ENCODE data around the gene TRMT1. TPM values are rescaled to one million over a fixed set of nuclear protein-coding genes. Genes with fewer than 3 reads are reported as not detected.

The TRMT1 gene
- total RNA-seq, 2 donors from 2014 or later = 66.4 to 83.2 TPM

DNA sequence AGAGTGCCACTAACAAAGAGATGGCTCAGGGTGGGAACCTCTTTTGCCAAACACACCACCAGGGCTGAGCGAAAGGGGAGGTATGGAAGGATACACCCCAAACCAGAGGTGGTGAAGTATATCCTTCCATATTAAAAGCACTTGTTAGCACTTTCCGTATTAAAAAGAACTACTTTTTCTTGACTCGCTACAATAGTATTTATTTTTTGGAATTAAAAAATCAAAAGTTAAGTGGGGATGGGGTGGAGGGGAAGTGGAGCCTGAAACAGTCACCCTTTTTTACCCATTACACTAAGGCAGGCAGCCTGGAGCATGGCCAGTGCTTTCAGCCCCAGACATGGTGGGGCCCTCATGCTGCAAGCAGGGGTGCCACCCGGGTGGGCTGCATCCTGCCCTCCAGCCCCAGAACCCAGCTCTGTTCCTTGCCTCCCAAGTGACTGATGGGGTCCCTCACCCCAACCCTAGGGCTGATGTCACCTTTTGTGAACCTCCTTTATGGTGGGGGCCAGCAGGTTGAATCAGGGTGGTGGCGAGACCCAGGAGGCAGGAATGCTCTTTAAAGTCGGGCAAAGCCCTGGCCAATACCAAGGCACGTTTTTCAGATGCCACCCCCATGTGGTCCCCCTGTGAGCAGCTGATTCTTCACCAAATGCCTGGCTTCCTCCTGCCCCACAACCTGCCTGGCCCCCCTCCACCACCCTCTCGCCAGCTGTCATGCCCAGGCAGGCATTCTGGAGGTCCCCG, 44.9 kb downstream of the TRMT1 start:
- no peak overlapping the region for H3K4me3 Mint-ChIP-seq
- no peak for ATAC-seq (replicated peaks)
- no peaks in the 10 kb centered on the region for H3K4me1 Mint-ChIP-seq
- no peak overlapping the region for H3K27ac Mint-ChIP-seq
- no peaks in the 10 kb centered on the region for H3K9me3 Mint-ChIP-seq
- peaks cover 11% of the 10 kb centered on the region for H3K27me3 Mint-ChIP-seq
- H3K36me3 Mint-ChIP-seq (ENCODE audit: low read depth) = no peaks in the 10 kb centered on the region

DNA sequence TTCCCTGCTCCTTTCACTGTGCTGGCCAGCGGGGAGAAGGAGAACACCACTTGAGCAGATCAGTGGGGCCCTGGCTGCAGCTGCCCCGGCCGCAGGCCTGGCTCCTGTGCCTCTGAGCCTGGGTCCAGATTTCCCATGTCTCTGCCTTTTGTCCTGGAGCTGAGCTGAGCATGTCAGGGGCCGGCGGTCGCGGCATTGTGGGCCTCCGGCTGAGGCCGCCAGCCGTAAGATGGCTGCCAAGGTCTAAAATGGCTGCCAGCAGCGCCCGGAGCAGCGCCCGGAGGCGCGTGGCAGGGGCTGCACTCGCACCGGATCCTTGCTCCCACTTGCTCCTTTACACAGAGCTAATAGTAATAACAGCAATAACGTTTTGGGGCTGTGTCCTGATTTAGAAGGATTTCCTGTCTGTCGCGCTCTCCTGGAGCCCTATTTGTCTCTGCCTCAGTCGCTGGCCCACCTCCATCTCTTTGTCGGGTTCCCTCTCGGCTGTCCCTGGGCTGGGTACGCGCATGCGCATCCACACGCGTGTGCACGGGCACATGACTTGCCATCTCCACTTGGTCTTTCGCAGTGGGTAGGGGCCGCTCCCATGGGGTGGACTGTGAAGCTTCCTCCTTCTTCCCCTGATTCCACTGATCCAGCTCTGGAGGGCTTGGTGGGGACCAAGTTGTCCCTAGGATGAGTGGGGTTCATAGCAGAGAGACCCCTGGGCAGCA, 46.0 kb downstream of the TRMT1 start:
- ATAC-seq (replicated peaks) = no peak
- H3K27me3 Mint-ChIP-seq = peaks cover 11% of the 10 kb centered on the region
- no peaks in the 10 kb centered on the region for H3K36me3 Mint-ChIP-seq (ENCODE audit: low read depth)
- H3K4me1 Mint-ChIP-seq = no peaks in the 10 kb centered on the region
- no peaks in the 10 kb centered on the region for H3K9me3 Mint-ChIP-seq
- no peak overlapping the region for H3K4me3 Mint-ChIP-seq
- H3K27ac Mint-ChIP-seq = no peak overlapping the region

DNA sequence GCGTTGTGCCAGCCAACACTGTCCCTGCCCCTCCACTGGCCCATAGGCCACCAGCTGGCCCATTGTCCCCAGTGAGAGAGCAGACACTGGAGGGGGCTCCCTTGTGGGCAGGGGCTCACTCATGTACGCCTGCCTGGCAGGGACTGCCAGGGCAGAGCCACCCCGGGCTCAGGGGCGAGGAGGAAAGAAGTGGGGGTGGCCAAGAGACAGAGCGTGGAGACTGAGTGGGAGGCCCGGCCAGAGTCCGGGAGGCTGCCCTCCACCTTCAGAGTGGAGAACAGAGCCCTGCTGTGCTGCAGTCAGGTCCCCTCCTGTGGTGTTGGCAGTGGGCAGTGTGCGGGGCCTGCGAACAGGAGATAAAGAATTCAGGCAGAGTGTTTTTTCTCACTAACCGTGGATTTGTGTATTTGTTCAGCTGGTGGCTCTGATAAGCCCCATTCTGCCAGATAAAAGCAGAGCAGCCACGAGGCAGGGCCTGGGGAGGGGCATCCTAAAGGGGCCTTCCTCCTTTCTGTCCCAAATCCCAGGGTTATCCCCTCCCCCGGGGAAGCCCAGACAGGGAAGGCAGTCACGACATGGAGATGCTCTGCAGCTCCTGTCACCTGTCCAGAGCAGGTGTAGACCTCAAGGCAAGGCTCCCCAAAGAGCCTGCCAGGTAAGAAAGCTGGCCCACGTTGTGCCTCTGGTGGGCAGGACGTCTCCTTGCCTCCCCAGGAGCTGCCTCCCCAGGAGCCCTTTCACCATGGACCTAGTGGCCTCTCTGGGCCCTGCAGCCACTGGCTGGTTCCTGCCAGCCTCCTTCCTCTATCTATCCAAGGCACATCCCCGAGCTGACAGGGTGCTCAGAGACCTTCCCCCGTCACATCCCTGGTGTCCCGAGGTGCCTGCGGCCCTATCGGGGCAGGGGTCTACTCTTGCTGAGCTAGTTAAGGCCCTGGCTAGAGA, 46.9 kb downstream of the TRMT1 start:
- ATAC-seq (replicated peaks) = no peak

DNA sequence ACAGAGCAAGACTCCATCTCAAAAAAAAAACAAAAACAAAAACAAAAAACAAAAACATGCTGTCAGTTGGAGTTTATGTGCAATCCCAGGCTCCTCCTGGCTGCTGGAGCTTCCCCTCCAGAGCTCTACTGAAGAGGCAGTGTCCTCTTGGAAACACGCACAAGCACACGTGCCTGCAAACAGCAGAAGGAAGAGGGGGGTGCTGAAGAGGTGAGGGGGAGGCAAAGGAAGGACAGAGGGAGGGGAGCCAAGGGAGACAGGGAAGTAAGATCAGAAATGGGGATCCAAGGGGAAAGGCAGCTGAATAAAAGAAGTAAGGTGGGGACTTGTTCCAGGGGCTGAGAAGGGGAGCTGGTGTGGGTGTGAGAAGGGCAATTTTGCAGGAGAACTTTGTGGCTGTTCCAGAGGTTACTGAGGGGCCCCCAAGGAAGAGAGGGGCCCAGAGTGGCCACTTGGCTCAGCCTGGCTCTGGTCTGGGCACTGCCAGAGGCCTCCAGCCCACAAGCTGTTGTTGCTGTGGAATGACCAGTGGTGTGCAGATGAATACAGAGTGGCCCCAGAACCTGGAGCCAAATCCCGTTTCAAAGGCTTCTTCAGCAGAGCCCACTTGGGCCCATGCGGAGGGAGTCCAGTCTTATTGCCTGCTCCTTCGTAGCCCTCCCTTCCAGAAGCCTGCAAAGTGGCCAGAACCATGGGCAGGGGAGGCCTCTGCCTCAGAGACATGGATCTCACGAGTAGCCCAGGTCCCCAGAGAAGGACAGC, 48.3 kb downstream of the TRMT1 start:
- no peak for ATAC-seq (replicated peaks)
- no peak overlapping the region for H3K4me3 Mint-ChIP-seq
- H3K27ac Mint-ChIP-seq = no peak overlapping the region
- no peaks in the 10 kb centered on the region for H3K4me1 Mint-ChIP-seq
- H3K27me3 Mint-ChIP-seq = peaks cover 15% of the 10 kb centered on the region
- no peaks in the 10 kb centered on the region for H3K36me3 Mint-ChIP-seq (ENCODE audit: low read depth)
- H3K9me3 Mint-ChIP-seq = no peaks in the 10 kb centered on the region

More for the DNA sequence above, 46.9 kb downstream of the TRMT1 start:
- H3K4me1 Mint-ChIP-seq = no peaks in the 10 kb centered on the region
- H3K9me3 Mint-ChIP-seq = no peaks in the 10 kb centered on the region
- H3K27ac Mint-ChIP-seq = no peak overlapping the region
- peaks cover 11% of the 10 kb centered on the region for H3K27me3 Mint-ChIP-seq
- no peak overlapping the region for H3K4me3 Mint-ChIP-seq
- H3K36me3 Mint-ChIP-seq (ENCODE audit: low read depth) = no peaks in the 10 kb centered on the region

DNA sequence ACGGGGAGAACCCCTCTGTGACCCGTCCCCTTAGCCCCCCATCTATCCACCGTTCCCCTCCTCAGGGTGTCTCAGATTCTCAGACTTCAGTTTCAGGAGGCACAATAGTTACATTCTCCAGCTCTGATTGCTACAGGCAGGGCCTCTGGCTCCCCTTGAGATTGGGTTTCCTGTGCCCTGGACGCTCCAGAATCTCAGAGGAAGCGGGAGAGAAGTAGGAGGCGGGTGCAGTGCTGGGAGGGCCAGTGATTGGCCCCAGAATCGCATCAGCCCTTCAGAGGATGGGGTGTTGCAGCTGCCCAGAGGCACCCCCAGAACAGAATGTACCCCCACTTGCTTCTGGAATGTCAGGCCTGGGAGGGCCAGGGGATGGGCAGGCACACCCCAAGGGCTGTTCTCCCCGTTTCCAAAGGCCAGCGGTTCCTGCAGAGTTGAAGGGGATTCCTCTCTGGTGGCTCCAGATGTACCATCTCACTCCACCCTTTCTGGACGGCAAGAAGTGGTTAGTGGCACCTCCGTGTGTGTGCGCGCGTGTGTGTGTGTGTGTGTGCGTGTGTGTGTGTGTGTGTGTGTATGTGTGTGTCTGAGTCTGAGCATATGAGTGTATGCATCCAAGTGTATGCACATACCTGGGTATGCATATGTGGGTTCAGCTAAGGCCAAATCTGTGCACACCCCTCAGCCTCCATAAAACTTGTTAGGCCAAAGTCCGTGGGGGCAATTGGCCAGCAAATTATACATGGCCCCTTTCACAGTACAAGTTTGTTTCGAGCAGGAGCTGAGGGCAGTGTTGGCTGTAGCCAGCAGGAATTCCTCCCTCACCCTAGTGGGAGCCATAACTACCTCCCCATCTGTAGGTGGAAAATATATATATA, 49.4 kb downstream of the TRMT1 start:
- Mint-ChIP-seq H3K27ac (no peak overlapping the region), H3K36me3 (ENCODE audit: low read depth) (no peaks in the 10 kb centered on the region), H3K27me3 (peaks cover 16% of the 10 kb centered on the region), H3K4me3 (no peak overlapping the region), H3K4me1 (no peaks in the 10 kb centered on the region), H3K9me3 (no peaks in the 10 kb centered on the region)
- ATAC-seq (replicated peaks) = no peak

DNA sequence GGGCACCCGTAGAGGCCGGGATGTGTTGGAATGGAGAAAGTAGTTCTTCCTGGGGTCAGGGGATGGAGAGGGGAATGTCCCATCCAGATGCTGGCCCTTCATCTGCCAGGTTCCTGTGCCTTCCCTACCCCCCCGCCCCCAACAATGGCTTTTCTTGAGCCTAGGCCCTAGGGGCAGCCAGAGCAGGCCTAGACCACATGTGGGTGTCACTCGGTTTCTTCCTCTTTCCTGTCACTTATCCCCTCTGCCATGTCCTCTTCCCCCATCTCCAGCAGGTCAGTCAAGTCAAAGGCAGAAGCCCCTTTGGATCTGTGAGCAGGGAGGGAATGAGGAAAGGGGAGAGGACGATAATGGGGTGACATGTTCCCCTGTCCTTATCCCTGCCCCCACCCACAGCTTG, 50.3 kb downstream of the TRMT1 start:
- no peaks in the 10 kb centered on the region for H3K36me3 Mint-ChIP-seq (ENCODE audit: low read depth)
- H3K27me3 Mint-ChIP-seq = peaks cover 20% of the 10 kb centered on the region
- no peak for ATAC-seq (replicated peaks)
- H3K4me1 Mint-ChIP-seq = no peaks in the 10 kb centered on the region
- H3K9me3 Mint-ChIP-seq = no peaks in the 10 kb centered on the region
- no peak overlapping the region for H3K4me3 Mint-ChIP-seq
- no peak overlapping the region for H3K27ac Mint-ChIP-seq

DNA sequence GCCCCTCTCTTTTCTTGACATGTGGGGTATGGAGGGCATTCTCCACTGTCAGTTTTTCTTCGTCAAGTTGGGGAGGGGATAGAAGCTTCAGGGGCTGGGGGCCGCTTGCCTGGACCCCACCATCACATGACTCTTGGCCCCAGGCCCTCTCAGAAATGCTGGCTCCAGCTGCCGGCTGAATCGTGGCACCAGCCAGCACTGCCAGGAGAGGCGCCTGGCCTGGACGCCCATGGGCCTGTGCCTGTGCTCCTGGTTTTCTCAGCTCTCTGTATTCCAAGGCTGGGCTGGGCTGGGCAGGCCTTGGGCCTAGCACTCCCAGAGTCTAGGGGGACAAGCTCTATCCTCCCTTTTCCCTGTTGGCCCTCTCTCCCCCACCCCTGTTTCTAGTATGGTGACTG, 52.4 kb downstream of the TRMT1 start:
- Mint-ChIP-seq H3K27ac (no peak overlapping the region), H3K36me3 (ENCODE audit: low read depth) (no peaks in the 10 kb centered on the region), H3K4me1 (no peaks in the 10 kb centered on the region), H3K27me3 (peaks cover 21% of the 10 kb centered on the region), H3K4me3 (no peak overlapping the region), H3K9me3 (no peaks in the 10 kb centered on the region)
- no peak for ATAC-seq (replicated peaks)

DNA sequence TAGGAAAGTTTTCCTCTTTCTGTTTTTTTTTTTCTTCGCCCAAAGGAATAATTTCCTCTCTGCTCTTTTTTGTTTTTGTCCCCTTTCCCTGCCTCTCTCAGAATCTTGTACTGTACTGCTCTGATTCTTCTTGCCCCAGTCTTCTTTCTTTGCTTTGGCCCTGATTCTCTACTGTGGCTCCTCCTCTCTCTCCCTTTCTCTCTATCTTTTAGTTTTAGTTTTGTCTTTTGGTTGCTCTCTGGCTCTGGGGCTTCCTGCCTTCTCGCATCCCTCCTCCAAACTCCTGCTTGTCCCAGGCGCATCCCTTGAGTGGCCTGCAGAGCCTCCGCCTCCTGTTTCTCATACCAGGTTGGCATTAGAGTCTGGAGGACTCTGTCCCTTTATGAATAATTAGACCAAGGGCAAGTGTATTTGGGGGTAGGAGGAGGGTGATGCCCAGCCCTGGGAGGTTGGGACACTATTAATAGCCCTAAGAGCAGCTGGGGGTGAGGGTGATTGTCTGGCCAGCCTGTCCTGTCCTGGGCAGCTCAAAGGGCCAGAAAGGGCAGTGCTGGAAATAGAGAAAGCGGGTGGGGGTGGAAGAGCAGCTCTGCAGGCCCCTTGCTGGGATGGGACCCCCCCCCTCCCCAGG, 53.0 kb downstream of the TRMT1 start:
- no peak for ATAC-seq (replicated peaks)
- H3K9me3 Mint-ChIP-seq = no peaks in the 10 kb centered on the region
- H3K27ac Mint-ChIP-seq = no peak overlapping the region
- no peaks in the 10 kb centered on the region for H3K4me1 Mint-ChIP-seq
- peaks cover 20% of the 10 kb centered on the region for H3K27me3 Mint-ChIP-seq
- H3K4me3 Mint-ChIP-seq = no peak overlapping the region
- no peaks in the 10 kb centered on the region for H3K36me3 Mint-ChIP-seq (ENCODE audit: low read depth)

DNA sequence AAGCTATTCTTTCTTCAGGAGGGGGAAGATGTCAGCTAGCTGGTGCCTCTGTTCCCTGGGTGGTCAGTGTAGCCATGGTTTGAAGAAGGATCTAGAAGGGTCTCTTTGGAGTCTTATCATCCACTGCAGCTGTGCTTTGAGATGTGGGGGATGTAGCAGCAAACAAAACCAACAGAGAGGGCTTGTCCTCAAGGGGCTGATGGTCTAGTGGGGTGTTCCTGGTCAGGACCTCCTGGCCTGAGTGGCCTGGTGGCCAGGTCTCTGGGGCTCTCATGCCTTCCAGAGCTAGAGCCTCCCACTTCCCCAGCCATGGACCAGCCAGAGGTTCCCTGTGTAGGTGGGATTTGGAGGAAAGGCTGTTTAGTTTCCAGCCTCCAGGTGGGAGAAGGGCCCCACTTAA, 54.2 kb downstream of the TRMT1 start:
- Mint-ChIP-seq H3K9me3 (no peaks in the 10 kb centered on the region), H3K36me3 (ENCODE audit: low read depth) (no peaks in the 10 kb centered on the region), H3K4me3 (no peak overlapping the region), H3K4me1 (no peaks in the 10 kb centered on the region), H3K27ac (no peak overlapping the region), H3K27me3 (peaks cover 16% of the 10 kb centered on the region)
- no peak for ATAC-seq (replicated peaks)

DNA sequence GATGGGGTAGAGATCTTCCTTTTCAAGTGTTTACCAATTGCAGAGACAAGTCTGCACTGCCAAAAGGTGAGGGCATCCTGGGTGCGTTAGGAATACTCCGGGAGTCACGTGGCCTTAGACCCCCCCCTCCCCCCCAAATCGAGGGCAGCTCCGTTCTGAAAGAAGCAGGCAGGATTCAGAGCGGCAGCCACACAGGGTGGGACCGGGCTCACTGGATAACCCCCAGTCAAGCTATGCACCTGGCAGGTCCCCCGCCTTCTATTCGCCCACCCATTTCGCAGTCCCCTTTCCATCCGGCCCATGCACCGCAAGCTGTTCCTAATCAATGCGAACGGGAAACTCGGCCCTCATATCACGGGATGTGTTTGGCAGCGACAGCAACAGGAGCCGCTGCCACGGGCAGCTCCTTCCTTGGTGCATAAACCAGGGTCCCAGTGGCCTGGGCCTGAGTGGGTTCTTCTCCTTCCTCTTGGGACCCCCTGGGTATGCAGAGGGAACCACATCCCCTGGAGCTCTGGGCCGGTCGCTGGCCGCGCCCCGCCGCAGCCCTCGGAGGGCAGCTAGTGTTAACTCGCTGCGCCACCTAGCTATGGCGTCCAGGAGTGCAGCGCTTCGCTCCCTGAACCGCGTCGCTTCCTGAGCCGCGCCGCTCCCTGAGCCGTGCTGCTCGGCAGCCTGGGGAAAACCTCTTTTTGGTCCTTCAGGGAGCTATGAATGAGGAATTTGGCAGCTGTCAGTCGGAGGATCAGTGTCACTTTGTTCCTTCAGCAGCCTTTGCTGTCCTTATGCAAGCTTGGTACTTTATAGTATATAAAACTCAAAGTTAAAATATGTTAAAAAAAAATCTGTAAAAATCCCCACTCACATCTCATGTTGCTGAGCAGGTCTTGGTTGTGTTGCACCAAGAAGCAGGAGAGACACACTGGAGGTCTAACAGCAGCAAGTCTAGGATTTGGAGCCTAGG, 55.3 kb downstream of the TRMT1 start:
- peak; percentile 98 for ATAC-seq (replicated peaks)
- H3K4me1 Mint-ChIP-seq = no peaks in the 10 kb centered on the region
- no peaks in the 10 kb centered on the region for H3K9me3 Mint-ChIP-seq
- no peaks in the 10 kb centered on the region for H3K36me3 Mint-ChIP-seq (ENCODE audit: low read depth)
- peak overlapping the region; percentile 71 for H3K4me3 Mint-ChIP-seq
- no peak overlapping the region for H3K27ac Mint-ChIP-seq
- peaks cover 16% of the 10 kb centered on the region for H3K27me3 Mint-ChIP-seq

DNA sequence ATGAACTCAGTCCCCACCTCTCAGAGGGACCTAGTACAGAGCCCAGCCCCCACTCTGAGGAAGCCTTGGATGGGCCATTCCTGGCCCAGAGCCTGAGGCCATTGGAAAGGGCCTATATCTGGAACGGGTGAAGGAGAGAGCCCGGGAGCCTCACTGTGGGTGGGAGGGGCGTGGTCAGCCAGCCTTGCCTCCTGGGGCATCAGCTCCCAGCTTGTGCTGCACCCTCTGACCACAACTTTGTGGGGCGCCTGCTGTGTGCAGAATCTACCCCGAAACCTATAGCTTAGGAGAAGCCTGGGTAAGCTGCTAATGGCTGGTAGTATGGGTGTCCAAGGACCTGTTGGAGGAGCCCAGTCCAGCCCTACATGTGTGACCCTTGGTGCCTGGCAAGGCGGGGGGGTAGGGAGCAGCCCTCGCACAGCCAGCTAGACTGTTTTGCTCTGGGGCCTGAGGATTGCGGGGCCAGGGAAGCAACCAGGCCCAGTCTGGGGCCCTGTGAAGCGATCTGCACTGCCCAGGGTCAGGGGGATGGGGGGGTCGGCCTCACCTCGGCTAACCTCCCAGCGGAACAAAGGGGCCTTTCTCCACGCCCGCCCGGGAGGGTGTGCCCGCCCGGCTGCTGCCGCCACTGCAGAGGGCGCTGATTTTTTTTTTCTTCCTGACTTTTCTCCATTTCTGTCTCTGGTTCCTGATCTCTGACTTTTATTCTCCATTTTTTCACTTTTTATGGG, 56.1 kb downstream of the TRMT1 start:
- Mint-ChIP-seq H3K4me3 (peak overlapping the region; percentile 71), H3K27me3 (peaks cover 16% of the 10 kb centered on the region), H3K4me1 (no peaks in the 10 kb centered on the region), H3K36me3 (ENCODE audit: low read depth) (no peaks in the 10 kb centered on the region), H3K27ac (no peak overlapping the region), H3K9me3 (no peaks in the 10 kb centered on the region)
- no peak for ATAC-seq (replicated peaks)

Measured in activated T-helper 17 cell treated with anti-CD3 and anti-CD28 coated beads, Interleukin-2, amount 50 U/mL, for 72 hours (primary cell).